ENCODE results near the gene ATP11B. TPM values are rescaled to one million over a fixed set of nuclear protein-coding genes. Genes with fewer than 3 reads are reported as not detected.

ATP11B gene
- total and polyA plus RNA-seq, 2 of the 8 experiments (the other 6 are each of a cell fraction or from before 2014, with no cell fraction given), result 5.1 to 26.5 TPM

DNA sequence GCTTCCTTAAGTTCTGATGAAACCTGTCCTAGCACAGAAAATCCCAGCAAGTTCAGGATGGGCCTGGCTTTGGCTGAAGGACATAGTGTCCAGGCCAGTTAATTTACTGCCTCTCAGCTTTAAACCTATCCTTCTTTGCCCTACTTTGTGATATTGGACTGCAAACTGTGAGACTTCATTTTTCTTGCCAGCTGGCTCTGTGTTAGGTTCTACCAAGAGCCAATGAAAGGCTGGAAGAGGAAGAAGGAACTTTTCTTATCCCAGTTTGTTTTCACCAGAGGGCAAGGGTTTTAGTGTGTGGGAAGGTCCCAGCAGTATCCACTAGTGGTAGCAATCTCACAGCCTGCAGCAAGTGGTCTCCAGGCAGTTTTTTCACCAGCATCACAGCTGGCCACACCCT lies 168.9 kb downstream of the ATP11B start:
- Histone ChIP-seq H3K18ac (ENCODE audit: extremely low read depth, low read length) (no peak overlapping the region), H2BK20ac (ENCODE audit: low read length) (no peak overlapping the region), H3K23me2 (ENCODE audit: low read depth, low read length) (no peaks in the 10 kb centered on the region), H3K4me2 (ENCODE audit: insufficient read depth in 1 of 2, low read depth in 2 of 2, low read length in 2 of 2) (no peak overlapping the region), H3K9me3 (ENCODE audit: insufficient read depth in 2 of 2, low read depth in 1 of 2, low read length in 1 of 2) (no peaks in the 10 kb centered on the region), H2BK120ac (replicated peaks; ENCODE audit: low read depth, low read length) (no peak overlapping the region), H3K36me3 (ENCODE audit: control insufficient read depth in 2 of 4, insufficient read depth in 4 of 4, low read length in 3 of 4) (peaks cover 0 to 21% (median 0%) of the 10 kb centered on the region in 4 experiments; a peak in 3 of 8 replicates), H4K20me1 (replicated peaks in 1 of 2; ENCODE audit: control insufficient read depth in 1 of 2, insufficient read depth in 2 of 2, low read length in 2 of 2) (peaks cover 0 to 2% of the 10 kb centered on the region in 2 experiments), H2BK15ac (ENCODE audit: low read length) (no peak overlapping the region), H3K9ac (replicated peaks in 1 of 4; ENCODE audit: extremely low read depth in 1 of 4, low read depth in 3 of 4, low read length in 3 of 4) (no peak overlapping the region), H3K27me3 (replicated peaks in 1 of 4; ENCODE audit: control insufficient read depth in 3 of 4, extremely low read depth in 1 of 4, insufficient read depth in 3 of 4, low read length in 3 of 4) (no peaks in the 10 kb centered on the region), H3K14ac (ENCODE audit: insufficient read length) (no peak overlapping the region), H3K4ac (replicated peaks; ENCODE audit: insufficient read length, low read depth, low read length) (no peak overlapping the region), H4K5ac (ENCODE audit: insufficient read length, low read depth, low read length) (no peak overlapping the region), H3K27ac (ENCODE audit: low read depth, low read length) (no peak overlapping the region), H3K23ac (ENCODE audit: insufficient read length) (no peak overlapping the region), H3K79me2 (ENCODE audit: control insufficient read depth in 1 of 2, insufficient read depth in 2 of 2, low read length in 2 of 2) (peaks cover 0 to 32% of the 10 kb centered on the region in 2 experiments; a peak in 2 of 4 replicates), H2BK12ac (ENCODE audit: low read depth, low read length) (no peak overlapping the region), H2AFZ (ENCODE audit: low read length) (no peak overlapping the region), H2AK5ac (ENCODE audit: low read depth, low read length) (no peak overlapping the region), H4K8ac (ENCODE audit: extremely low read depth, insufficient read depth, low read length) (no peak overlapping the region), H3K4me1 (replicated peaks in 1 of 4; ENCODE audit: control insufficient read depth in 3 of 4, insufficient read depth in 4 of 4, low read length in 3 of 4) (peaks cover 0 to 4% (median 3%) of the 10 kb centered on the region in 4 experiments; a peak in 4 of 7 replicates), H3K56ac (replicated peaks; ENCODE audit: insufficient read length, low read depth, low read length) (no peak overlapping the region), H3K79me1 (ENCODE audit: low read depth, low read length) (no peaks in the 10 kb centered on the region; the same call in 1 of the 2 replicates), H4K91ac (replicated peaks; ENCODE audit: insufficient read length, low read length) (no peak overlapping the region), H2BK5ac (ENCODE audit: low read depth, low read length) (no peak overlapping the region), H3K4me3 (ENCODE audit: extremely low read depth in 1 of 4, insufficient read depth in 2 of 4, low read depth in 3 of 4, low read length in 4 of 4) (no peak overlapping the region)
- ChIA-PET POLR2A (ENCODE audit: partially characterized antibody) (no interaction called here), CTCF (ENCODE audit: partially characterized antibody) (interaction anchor here (1.3 to 1.6 kb wide), 3 partner anchors 9 to 52 kb away, joined by 3 to 7 read pairs (median 3); no protein-coding TSS in a partner anchor)
- TF ChIP-seq BACH1 (IDR thresholded peaks at IDR 0.05; ENCODE audit: low read length), result no peak
- TF ChIP-seq CHD1 (IDR thresholded peaks at IDR 0.05; ENCODE audit: low read depth, low read length), result no peak
- no peak for TF ChIP-seq TAF7 (optimal IDR thresholded peaks at IDR 0.05; ENCODE audit: borderline replicate concordance, low read depth, low read length)
- no peak for TF ChIP-seq BCL11A (IDR thresholded peaks at IDR 0.05; ENCODE audit: low read depth in 2 of 2, low read length in 2 of 2)
- TF ChIP-seq SP1 (IDR thresholded peaks at IDR 0.05; ENCODE audit: low read depth, low read length), result no peak
- FAIRE-seq, result no peak
- no peak for DNase-seq (ENCODE audit: low read depth in 1 of 2, low spot score in 2 of 2)

Measured in H1 (cell line).